Measurements from ENCODE around the gene BTBD10. TPM values are rescaled to one million over a fixed set of nuclear protein-coding genes. Genes with fewer than 3 reads are reported as not detected.

BTBD10 gene
- polyA plus RNA-seq, 1 donor = 22.6 TPM

DNA sequence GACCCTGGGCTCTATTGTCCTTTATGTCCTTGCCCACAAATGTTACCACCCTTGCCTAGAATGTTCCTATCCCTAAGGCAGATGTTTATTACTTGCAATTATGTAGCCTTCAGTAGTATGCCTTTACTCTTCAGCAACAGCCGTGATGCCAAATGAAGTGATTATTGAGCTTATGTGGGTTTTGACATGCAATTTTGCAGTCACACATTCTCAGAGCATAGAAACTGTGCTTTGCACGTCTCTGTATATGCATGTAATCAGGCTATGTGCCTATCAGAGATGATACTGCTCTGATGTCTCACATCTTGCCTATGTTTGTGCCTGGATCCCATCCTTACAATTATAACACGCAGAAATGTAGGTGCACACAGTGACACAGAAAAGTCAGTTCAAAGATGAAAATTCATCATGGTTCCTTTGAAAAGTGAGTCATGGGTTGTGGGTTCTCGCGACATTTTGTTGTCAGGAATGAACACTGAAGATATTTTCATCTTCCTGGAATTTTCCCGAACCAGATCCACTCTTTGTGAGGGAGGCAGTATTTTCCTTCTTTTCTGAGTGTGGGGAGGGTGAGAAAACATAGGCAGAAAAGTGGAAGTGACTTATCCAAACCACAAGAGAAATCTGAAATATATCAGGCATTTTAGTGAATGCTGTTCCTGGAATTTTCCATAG lies 104.3 kb downstream of the BTBD10 start:
- Histone ChIP-seq H3K36me3 (ENCODE audit: control insufficient read depth, insufficient read depth, low read length) (peaks cover 22% of the 10 kb centered on the region), H3K4me3 (ENCODE audit: low read length) (no peak overlapping the region), H3K9me3 (ENCODE audit: control insufficient read depth, low read depth, low read length) (no peaks in the 10 kb centered on the region), H3K4me1 (ENCODE audit: control insufficient read depth, insufficient read depth, low read length) (no peaks in the 10 kb centered on the region), H3K27ac (ENCODE audit: low read length) (no peak overlapping the region), H3K27me3 (ENCODE audit: control insufficient read depth, insufficient read depth, low read length) (no peaks in the 10 kb centered on the region)
- DNase-seq = no peak
- no CpG with 5 or more reads among the region's 6 CpGs for WGBS (ENCODE audit: insufficient coverage, low lambda C conversion rate)

DNA sequence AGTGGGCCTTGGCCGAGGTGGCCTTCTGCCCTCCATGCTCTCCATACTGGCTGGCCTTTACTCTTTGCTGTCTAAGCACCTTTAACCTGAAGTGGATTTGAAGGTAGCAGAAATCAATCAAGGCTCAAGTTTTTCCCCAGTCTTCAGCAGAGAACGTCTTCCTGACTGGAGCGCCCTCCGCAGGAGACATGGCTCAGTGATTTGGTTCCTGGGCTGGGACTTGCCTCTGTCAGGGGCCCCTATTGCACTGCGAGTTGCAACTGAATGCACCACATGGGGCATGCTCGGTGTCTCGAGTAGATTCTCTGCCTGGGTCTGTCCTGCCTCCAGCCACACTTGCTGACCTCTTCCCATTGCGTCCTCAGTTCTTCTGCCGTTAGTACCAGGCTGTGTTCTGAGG lies 105.8 kb downstream of the BTBD10 start:
- H3K4me3 ChIP-seq (ENCODE audit: low read length) = no peak overlapping the region
- no CpG with 5 or more reads among the region's 9 CpGs for WGBS (ENCODE audit: insufficient coverage, low lambda C conversion rate)

DNA sequence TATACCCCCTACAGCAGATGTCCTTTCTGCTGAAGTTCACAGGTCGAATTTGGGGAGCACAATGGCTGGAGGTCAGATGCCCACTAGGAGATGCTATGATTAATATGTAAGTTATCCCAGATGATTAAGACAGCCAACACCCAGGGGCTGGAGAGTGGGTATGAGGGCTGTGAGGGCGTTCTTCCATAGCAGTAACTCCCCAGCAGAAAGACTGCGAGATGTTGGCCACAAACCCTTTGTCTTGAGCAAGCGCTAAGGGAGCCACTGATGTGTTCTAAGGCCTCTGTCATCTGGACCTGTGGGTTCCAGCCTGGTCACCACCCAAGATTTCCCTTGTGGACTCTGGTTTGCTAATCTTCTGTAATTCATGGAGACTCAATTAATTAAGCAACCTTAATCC lies 107.8 kb downstream of the BTBD10 start:
- Histone ChIP-seq H3K4me3 (ENCODE audit: low read length) (no peak overlapping the region), H3K9me3 (ENCODE audit: control insufficient read depth, low read depth, low read length) (no peaks in the 10 kb centered on the region), H3K36me3 (ENCODE audit: control insufficient read depth, insufficient read depth, low read length) (peaks cover 17% of the 10 kb centered on the region), H3K4me1 (ENCODE audit: control insufficient read depth, insufficient read depth, low read length) (no peaks in the 10 kb centered on the region), H3K27ac (ENCODE audit: low read length) (no peak overlapping the region), H3K27me3 (ENCODE audit: control insufficient read depth, insufficient read depth, low read length) (no peaks in the 10 kb centered on the region)
- WGBS (ENCODE audit: insufficient coverage, low lambda C conversion rate) = 80% methylated on average over 1 of the region's 4 CpGs
- DNase-seq = no peak

More for the DNA sequence above, 105.8 kb downstream of the BTBD10 start:
- H3K27ac ChIP-seq (ENCODE audit: low read length) = no peak overlapping the region
- H3K4me1 ChIP-seq (ENCODE audit: control insufficient read depth, insufficient read depth, low read length) = no peaks in the 10 kb centered on the region
- DNase-seq = no peak
- H3K36me3 ChIP-seq (ENCODE audit: control insufficient read depth, insufficient read depth, low read length) = peaks cover 22% of the 10 kb centered on the region
- H3K27me3 ChIP-seq (ENCODE audit: control insufficient read depth, insufficient read depth, low read length) = no peaks in the 10 kb centered on the region
- H3K9me3 ChIP-seq (ENCODE audit: control insufficient read depth, low read depth, low read length) = no peaks in the 10 kb centered on the region

DNA sequence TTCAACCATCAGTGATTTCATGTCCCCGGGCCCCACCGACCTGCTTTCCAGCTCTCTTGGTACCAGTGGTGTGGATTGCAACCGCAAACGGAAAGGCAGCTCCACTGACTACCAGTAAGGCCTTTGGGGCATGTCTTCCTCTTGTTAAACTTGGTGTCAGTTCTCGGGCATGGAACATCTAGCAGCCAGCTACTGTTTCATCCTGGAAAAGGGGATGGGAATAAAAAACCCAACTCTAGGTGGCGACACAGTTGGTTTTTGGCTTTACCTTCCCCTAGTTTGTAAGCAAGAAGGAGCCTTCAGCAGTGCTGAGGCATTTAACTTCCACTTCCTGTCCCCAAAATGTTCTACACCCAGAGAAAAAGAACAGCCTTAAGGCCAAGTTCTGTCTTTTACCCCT lies 108.7 kb downstream of the BTBD10 start:
- no peak for DNase-seq
- no CpG with 5 or more reads among the region's 6 CpGs for WGBS (ENCODE audit: insufficient coverage, low lambda C conversion rate)
- H3K36me3 ChIP-seq (ENCODE audit: control insufficient read depth, insufficient read depth, low read length) = peaks cover 17% of the 10 kb centered on the region

DNA sequence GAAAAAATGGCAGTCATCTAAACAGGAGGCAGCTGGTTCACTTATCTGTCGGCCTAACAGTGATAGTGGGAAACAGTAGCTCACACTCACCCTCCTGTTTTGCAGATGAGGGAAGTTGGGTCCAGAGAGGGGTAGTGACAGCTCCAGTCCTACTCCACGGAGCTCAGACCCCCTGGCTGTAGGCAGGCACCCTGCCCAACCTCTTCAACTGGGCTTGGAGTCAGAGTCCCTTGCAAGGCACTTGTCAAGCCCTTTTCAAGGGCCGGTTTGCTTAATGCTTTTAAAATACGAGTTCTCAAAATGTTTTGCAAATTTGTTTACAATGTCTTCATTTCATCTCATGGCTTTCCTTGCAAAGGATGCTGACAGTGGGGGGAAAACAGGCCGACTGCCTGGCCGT lies 110.3 kb downstream of the BTBD10 start:
- Histone ChIP-seq H3K27me3 (ENCODE audit: control insufficient read depth, insufficient read depth, low read length) (no peaks in the 10 kb centered on the region), H3K36me3 (ENCODE audit: control insufficient read depth, insufficient read depth, low read length) (peaks cover 15% of the 10 kb centered on the region), H3K9me3 (ENCODE audit: control insufficient read depth, low read depth, low read length) (no peaks in the 10 kb centered on the region), H3K27ac (ENCODE audit: low read length) (no peak overlapping the region), H3K4me3 (ENCODE audit: low read length) (no peak overlapping the region), H3K4me1 (ENCODE audit: control insufficient read depth, insufficient read depth, low read length) (no peaks in the 10 kb centered on the region)
- no peak for DNase-seq
- WGBS (ENCODE audit: insufficient coverage, low lambda C conversion rate) = no CpG with 5 or more reads among the region's 6 CpGs

More for the DNA sequence above, 108.7 kb downstream of the BTBD10 start:
- Histone ChIP-seq H3K27ac (ENCODE audit: low read length) (no peak overlapping the region), H3K4me1 (ENCODE audit: control insufficient read depth, insufficient read depth, low read length) (no peaks in the 10 kb centered on the region), H3K27me3 (ENCODE audit: control insufficient read depth, insufficient read depth, low read length) (no peaks in the 10 kb centered on the region), H3K4me3 (ENCODE audit: low read length) (no peak overlapping the region), H3K9me3 (ENCODE audit: control insufficient read depth, low read depth, low read length) (no peaks in the 10 kb centered on the region)

DNA sequence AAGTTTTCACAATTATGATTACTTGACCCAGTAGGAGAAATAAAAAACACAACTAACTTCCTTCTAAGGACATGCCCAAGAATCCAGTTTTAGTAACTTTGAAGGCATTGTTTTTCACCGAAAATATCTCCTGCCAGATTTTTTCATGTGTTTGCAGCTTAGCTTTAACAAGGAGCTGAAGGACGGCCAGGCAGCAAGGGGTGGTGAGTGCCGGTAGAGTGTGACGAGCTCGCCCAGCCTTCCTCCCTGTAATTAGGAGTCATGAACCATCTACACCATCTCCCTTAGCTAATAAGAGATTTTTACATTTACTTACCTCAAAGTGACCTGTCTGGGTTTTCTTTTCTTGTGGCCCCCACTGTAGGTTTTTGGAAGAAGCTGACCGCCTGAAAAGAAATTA lies 113.4 kb downstream of the BTBD10 start:
- DNase-seq = no peak
- Histone ChIP-seq H3K4me3 (ENCODE audit: low read length) (no peak overlapping the region), H3K27me3 (ENCODE audit: control insufficient read depth, insufficient read depth, low read length) (no peaks in the 10 kb centered on the region), H3K36me3 (ENCODE audit: control insufficient read depth, insufficient read depth, low read length) (peaks cover 2% of the 10 kb centered on the region), H3K27ac (ENCODE audit: low read length) (no peak overlapping the region), H3K9me3 (ENCODE audit: control insufficient read depth, low read depth, low read length) (no peaks in the 10 kb centered on the region), H3K4me1 (ENCODE audit: control insufficient read depth, insufficient read depth, low read length) (no peaks in the 10 kb centered on the region)
- no CpG with 5 or more reads among the region's 6 CpGs for WGBS (ENCODE audit: insufficient coverage, low lambda C conversion rate)

DNA sequence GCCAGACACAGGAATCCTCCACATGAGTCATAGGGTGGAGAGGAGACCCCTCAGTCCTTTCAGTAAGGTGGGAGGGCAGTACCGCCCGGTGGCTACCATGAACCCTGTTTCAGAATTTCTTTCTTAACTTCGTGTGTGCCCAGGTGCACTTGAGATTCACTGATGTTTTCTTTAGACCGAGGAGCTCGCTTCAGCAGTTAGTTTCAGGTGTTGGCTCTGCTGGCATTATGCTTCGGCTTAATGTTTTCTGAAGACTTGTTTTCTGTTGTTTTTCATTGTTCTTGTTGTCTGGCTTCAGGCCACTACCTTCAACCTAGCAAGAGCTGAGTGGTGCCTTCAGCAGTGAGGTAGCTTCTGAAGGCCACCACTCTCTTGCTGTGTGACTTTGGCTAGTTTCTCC lies 114.0 kb downstream of the BTBD10 start:
- Histone ChIP-seq H3K36me3 (ENCODE audit: control insufficient read depth, insufficient read depth, low read length) (no peaks in the 10 kb centered on the region), H3K4me3 (ENCODE audit: low read length) (no peak overlapping the region), H3K27ac (ENCODE audit: low read length) (no peak overlapping the region), H3K9me3 (ENCODE audit: control insufficient read depth, low read depth, low read length) (no peaks in the 10 kb centered on the region), H3K27me3 (ENCODE audit: control insufficient read depth, insufficient read depth, low read length) (no peaks in the 10 kb centered on the region), H3K4me1 (ENCODE audit: control insufficient read depth, insufficient read depth, low read length) (no peaks in the 10 kb centered on the region)
- 100% methylated on average over 2 of the region's 6 CpGs for WGBS (ENCODE audit: insufficient coverage, low lambda C conversion rate)
- DNase-seq = no peak

DNA sequence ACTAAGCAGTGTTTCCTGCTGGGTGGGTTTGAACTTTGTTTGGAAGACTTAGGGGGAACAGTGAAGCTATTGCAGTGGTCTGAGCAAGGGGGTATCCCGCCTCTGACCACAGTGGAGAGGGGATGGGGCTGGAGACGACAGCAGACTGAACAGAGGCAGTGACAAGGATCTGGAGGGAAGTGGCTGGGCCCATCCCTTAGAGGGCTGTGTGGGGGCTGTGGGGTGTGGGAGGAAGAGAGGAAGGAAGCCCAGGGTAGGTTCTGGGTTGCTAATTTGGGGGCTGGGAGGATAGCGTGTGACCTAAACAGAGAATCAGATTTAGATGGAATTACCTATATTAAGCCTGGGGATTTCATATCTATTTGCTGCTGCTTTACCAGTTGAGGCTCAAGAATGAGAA lies 114.7 kb downstream of the BTBD10 start:
- Histone ChIP-seq H3K9me3 (ENCODE audit: control insufficient read depth, low read depth, low read length) (no peaks in the 10 kb centered on the region), H3K27me3 (ENCODE audit: control insufficient read depth, insufficient read depth, low read length) (no peaks in the 10 kb centered on the region), H3K36me3 (ENCODE audit: control insufficient read depth, insufficient read depth, low read length) (no peaks in the 10 kb centered on the region), H3K27ac (ENCODE audit: low read length) (no peak overlapping the region), H3K4me3 (ENCODE audit: low read length) (no peak overlapping the region), H3K4me1 (ENCODE audit: control insufficient read depth, insufficient read depth, low read length) (no peaks in the 10 kb centered on the region)
- DNase-seq = no peak
- WGBS (ENCODE audit: insufficient coverage, low lambda C conversion rate) = no CpG with 5 or more reads among the region's 3 CpGs

DNA sequence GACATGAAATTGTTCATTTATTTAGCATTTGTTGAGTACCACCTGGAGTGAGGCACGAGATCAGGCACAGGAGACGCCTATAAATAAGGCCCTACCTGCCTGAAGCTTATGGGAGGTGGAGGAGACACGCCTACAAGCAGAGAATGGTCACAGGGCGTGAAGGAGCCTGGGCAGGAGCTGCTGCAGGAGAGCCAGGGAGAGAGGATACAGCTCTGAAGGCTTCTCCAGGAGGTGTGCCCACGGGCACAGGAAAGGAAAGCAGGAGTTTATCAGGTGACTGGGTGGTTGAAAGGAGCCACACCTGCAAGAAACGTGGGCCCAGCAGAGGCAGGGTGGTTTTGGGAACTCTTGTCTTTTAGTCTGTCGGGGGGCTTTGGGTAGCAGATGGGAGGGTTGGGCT lies 115.1 kb downstream of the BTBD10 start:
- H3K9me3 ChIP-seq (ENCODE audit: control insufficient read depth, low read depth, low read length) = no peaks in the 10 kb centered on the region
- DNase-seq = no peak
- WGBS (ENCODE audit: insufficient coverage, low lambda C conversion rate) = no CpG with 5 or more reads among the region's 7 CpGs
- H3K27me3 ChIP-seq (ENCODE audit: control insufficient read depth, insufficient read depth, low read length) = no peaks in the 10 kb centered on the region
- H3K4me3 ChIP-seq (ENCODE audit: low read length) = no peak overlapping the region
- no peaks in the 10 kb centered on the region for H3K36me3 ChIP-seq (ENCODE audit: control insufficient read depth, insufficient read depth, low read length)
- no peak overlapping the region for H3K27ac ChIP-seq (ENCODE audit: low read length)
- no peaks in the 10 kb centered on the region for H3K4me1 ChIP-seq (ENCODE audit: control insufficient read depth, insufficient read depth, low read length)

DNA sequence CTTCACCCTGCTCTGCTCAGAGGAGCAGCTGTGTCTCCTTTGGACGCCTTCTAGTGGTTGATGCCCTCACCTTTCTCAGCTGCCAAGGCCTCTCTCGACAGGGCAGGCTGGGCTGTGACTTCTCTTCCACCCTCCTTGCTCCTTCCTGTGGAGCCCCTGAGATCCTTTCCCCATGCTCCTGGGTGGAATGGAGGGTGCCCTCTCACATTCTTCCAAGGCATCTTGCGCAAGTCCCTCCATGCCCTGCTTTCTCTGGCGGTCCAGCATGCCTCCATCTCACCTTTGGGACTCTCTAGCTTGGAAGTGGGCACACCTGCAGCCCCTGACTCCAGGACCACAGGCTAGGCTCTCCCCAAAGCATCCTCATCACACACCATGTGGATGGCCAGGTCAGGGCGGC lies 116.6 kb downstream of the BTBD10 start:
- Histone ChIP-seq H3K27ac (ENCODE audit: low read length) (no peak overlapping the region), H3K4me3 (ENCODE audit: low read length) (no peak overlapping the region), H3K9me3 (ENCODE audit: control insufficient read depth, low read depth, low read length) (no peaks in the 10 kb centered on the region), H3K36me3 (ENCODE audit: control insufficient read depth, insufficient read depth, low read length) (no peaks in the 10 kb centered on the region), H3K27me3 (ENCODE audit: control insufficient read depth, insufficient read depth, low read length) (no peaks in the 10 kb centered on the region), H3K4me1 (ENCODE audit: control insufficient read depth, insufficient read depth, low read length) (no peaks in the 10 kb centered on the region)
- WGBS (ENCODE audit: insufficient coverage, low lambda C conversion rate) = no CpG with 5 or more reads among the region's 5 CpGs
- no peak for DNase-seq

DNA sequence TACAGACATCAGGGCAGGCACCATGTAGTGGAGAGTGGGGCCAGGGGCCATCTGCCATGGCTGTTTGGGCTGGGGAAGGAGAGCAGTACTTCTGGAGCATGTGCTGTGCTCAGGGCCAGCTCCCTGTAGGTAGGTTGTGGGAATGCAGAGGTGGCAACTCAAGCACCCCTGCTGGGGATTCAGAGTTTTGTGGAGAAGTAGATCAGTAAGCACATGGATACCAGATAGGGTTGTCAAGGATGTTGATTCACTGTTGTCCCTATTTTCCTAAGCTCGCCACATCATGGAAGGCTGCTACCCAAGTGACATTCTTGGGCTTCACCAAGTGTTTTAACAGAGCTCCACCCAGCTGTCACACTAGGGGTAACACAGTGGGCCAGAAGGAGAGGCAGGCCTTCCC lies 118.2 kb downstream of the BTBD10 start:
- Histone ChIP-seq H3K4me3 (ENCODE audit: low read length) (no peak overlapping the region), H3K27ac (ENCODE audit: low read length) (no peak overlapping the region), H3K27me3 (ENCODE audit: control insufficient read depth, insufficient read depth, low read length) (no peaks in the 10 kb centered on the region), H3K4me1 (ENCODE audit: control insufficient read depth, insufficient read depth, low read length) (no peaks in the 10 kb centered on the region), H3K36me3 (ENCODE audit: control insufficient read depth, insufficient read depth, low read length) (no peaks in the 10 kb centered on the region), H3K9me3 (ENCODE audit: control insufficient read depth, low read depth, low read length) (no peaks in the 10 kb centered on the region)
- no peak for DNase-seq
- no CpG with 5 or more reads among the region's 1 CpG for WGBS (ENCODE audit: insufficient coverage, low lambda C conversion rate)

Data from large intestine (tissue), 3 donors.